GM23338 (cell line): Measurements from ENCODE around the gene CD58. TPM values are rescaled to one million over a fixed set of nuclear protein-coding genes. Genes with fewer than 3 reads are reported as not detected.

ENCODE experiments used
- ATAC-seq: fragments of 200-7000 bp; cut with Tn5 transposase; 3 replicates; pipeline ENCODE4 v1.9.1; 2020
- DNase-seq: peaks from one replicate; pipeline ENCODE4 v3.0.0-alpha.2; 2015; ENCODE audit warnings: low spot score
- H2AFZ ChIP-seq: fragments of 200-600 bp; sonication (generic); 2 replicates; pipeline ENCODE4 v1.8.0; 2016; ENCODE audit warnings: antibody characterized with exemption, mild to moderate bottlenecking, moderate library complexity
- H3F3A ChIP-seq: fragments of 200-600 bp; sonication (generic); replicated peaks from 2 replicates; pipeline ENCODE4 v1.8.0; 2017; ENCODE audit warnings: antibody characterized with exemption, mixed run types, low read depth
- H3K27ac ChIP-seq: fragments of 200-600 bp; sonication (generic); 2 replicates; pipeline ENCODE4 v1.6.1; 2016; ENCODE audit warnings: low read depth
- H3K27me3 ChIP-seq: fragments of 200-600 bp; sonication (generic); 2 replicates; pipeline ENCODE4 v1.8.0; 2016; ENCODE audit warnings: mild to moderate bottlenecking, mixed run types, moderate library complexity; ENCODE audit not compliant: insufficient read depth
- H3K36me3 ChIP-seq: fragments of 200-600 bp; sonication (generic); 2 replicates; pipeline ENCODE4 v1.8.0; 2016; ENCODE audit warnings: mild to moderate bottlenecking; ENCODE audit not compliant: insufficient read depth
- H3K4me1 ChIP-seq: fragments of 200-600 bp; sonication (generic); 2 replicates; pipeline ENCODE4 v1.8.0; 2016; ENCODE audit warnings: mild to moderate bottlenecking, moderate library complexity; ENCODE audit not compliant: insufficient read depth
- H3K4me2 ChIP-seq: fragments of 200-600 bp; sonication (generic); 2 replicates; pipeline ENCODE4 v1.7.1; 2017; ENCODE audit warnings: mixed run types
- H3K4me3 ChIP-seq: fragments of 200-600 bp; sonication (generic); 2 replicates; pipeline ENCODE4 v1.6.1; 2016; ENCODE audit warnings: mixed run types
- H3K79me2 ChIP-seq: fragments of 200-600 bp; sonication (generic); replicated peaks from 2 replicates; pipeline ENCODE4 v1.8.0; 2017; ENCODE audit warnings: mild to moderate bottlenecking; ENCODE audit not compliant: insufficient read depth
- H3K9me2 ChIP-seq: fragments of 200-600 bp; sonication (generic); 2 replicates; pipeline ENCODE4 v1.8.0; 2017; ENCODE audit not compliant: insufficient read depth
- H4K20me1 ChIP-seq: fragments of 200-600 bp; sonication (generic); replicated peaks from 2 replicates; pipeline ENCODE4 v1.8.0; 2017; ENCODE audit warnings: mild to moderate bottlenecking; ENCODE audit not compliant: insufficient read depth
- H3K27ac Mint-ChIP-seq: 2 replicates; pipeline ENCODE4 v1.8.0; 2020; ENCODE audit warnings: inconsistent platforms, mild to moderate bottlenecking, moderate library complexity, mixed read lengths
- H3K27me3 Mint-ChIP-seq: 3 replicates; pipeline ENCODE4 v1.8.0; 2022; ENCODE audit warnings: low read depth, mild to moderate bottlenecking, moderate library complexity, mixed read lengths, inconsistent platforms; ENCODE audit not compliant: insufficient read depth, poor library complexity
- H3K36me3 Mint-ChIP-seq: 3 replicates; pipeline ENCODE4 v1.8.0; 2021; ENCODE audit warnings: low read depth, mild to moderate bottlenecking, inconsistent platforms, moderate library complexity, mixed read lengths
- H3K4me1 Mint-ChIP-seq: 3 replicates; pipeline ENCODE4 v1.8.0; 2020; ENCODE audit warnings: mild to moderate bottlenecking, inconsistent platforms, mixed read lengths
- H3K4me3 Mint-ChIP-seq: 3 replicates; pipeline ENCODE4 v1.8.0; 2021; ENCODE audit warnings: moderate library complexity, mild to moderate bottlenecking, inconsistent platforms, mixed read lengths
- H3K9me3 Mint-ChIP-seq: 3 replicates; pipeline ENCODE4 v1.8.0; 2020; ENCODE audit warnings: moderate library complexity, mild to moderate bottlenecking, inconsistent platforms, mixed read lengths
- CREB1 ChIP-seq: fragments of 250-450 bp; sonication (Bioruptor Pico); IDR thresholded peaks from 2 replicates; pipeline ENCODE4 v1.5.0; 2020; ENCODE audit warnings: low read depth, mild to moderate bottlenecking, moderate library complexity
- CTCF ChIP-seq, 2 experiments: fragments of 200-600 bp in 1 of 2; sonication (generic) in 1 of 2; conservative IDR thresholded peaks; 2 replicates each; pipeline versions ENCODE4 v1.5.1 to v1.6.1; 2016 to 2017; ENCODE audit warnings: antibody characterized with exemption in 2 of 2, low read depth in 2 of 2, mild to moderate bottlenecking in 2 of 2, moderate library complexity in 1 of 2
- ETS1 ChIP-seq: IDR thresholded peaks from 2 replicates; pipeline ENCODE4 v1.6.1; 2016; ENCODE audit warnings: antibody characterized with exemption
- EZH2 ChIP-seq: fragments of 200-600 bp; sonication (generic); IDR thresholded peaks from one replicate; pipeline ENCODE4 v1.8.0; 2017; ENCODE audit warnings: antibody characterized with exemption, mild to moderate bottlenecking, low read depth; ENCODE audit not compliant: unreplicated experiment
- EZH2phosphoT487 ChIP-seq: fragments of 200-600 bp; sonication (generic); IDR thresholded peaks from one replicate; pipeline ENCODE4 v1.8.1; 2018; ENCODE audit warnings: antibody characterized with exemption; ENCODE audit not compliant: unreplicated experiment
- JUNB ChIP-seq: IDR thresholded peaks from one replicate; pipeline ENCODE4 v1.6.1; 2016; ENCODE audit warnings: antibody characterized with exemption; ENCODE audit not compliant: unreplicated experiment
- NANOG ChIP-seq: IDR thresholded peaks from 2 replicates; pipeline ENCODE4 v1.6.1; 2016; ENCODE audit warnings: antibody characterized with exemption, borderline replicate concordance
- POLR2AphosphoS5 ChIP-seq: IDR thresholded peaks from 2 replicates; pipeline ENCODE4 v1.6.1; 2016; ENCODE audit warnings: antibody characterized with exemption, low read depth
- REST ChIP-seq: IDR thresholded peaks from one replicate; pipeline ENCODE4 v1.6.1; 2018; ENCODE audit warnings: antibody characterized with exemption; ENCODE audit not compliant: unreplicated experiment
- STAT1 ChIP-seq: IDR thresholded peaks from one replicate; pipeline ENCODE4 v1.6.1; 2016; ENCODE audit warnings: antibody characterized with exemption; ENCODE audit not compliant: unreplicated experiment
- ZNF114 ChIP-seq: fragments of 250-450 bp; sonication (Bioruptor Pico); IDR thresholded peaks from 2 replicates; pipeline ENCODE4 v1.5.0; 2020; ENCODE audit warnings: mild to moderate bottlenecking, moderate library complexity
- ZNF331 ChIP-seq: fragments of 250-450 bp; sonication (Bioruptor Pico); IDR thresholded peaks from 2 replicates; pipeline ENCODE4 v1.5.0; 2020; ENCODE audit warnings: low read depth, mild to moderate bottlenecking, moderate library complexity
- ZNF462 ChIP-seq: fragments of 250-450 bp; sonication (Bioruptor Pico); IDR thresholded peaks from 2 replicates; pipeline ENCODE4 v1.5.0; 2020; ENCODE audit warnings: mild to moderate bottlenecking, moderate library complexity
- polyA plus RNA-seq: library from polyadenylated mRNA; unstranded; fragments of >200 nt; fragmentation: Nextera tagmentation; extraction: Ambion mirVana; gene quantifications from 2 replicates; pipeline ENCODE4 v1.2.1, GENCODE V29; 2016
- total RNA-seq: library from RNA; depleted of rRNA; stranded (reverse); fragments of >200 nt; shearing (Covaris generic); gene quantifications from 2 replicates; pipeline ENCODE4 v1.2.3, GENCODE V29; 2014

CD58 gene
- total and polyA plus RNA-seq, 2 experiments from 2014 or later = 9.2 to 12.5 TPM

- no peak overlapping the region for H3K27ac ChIP-seq
- no peak overlapping the region for H3K4me3 Mint-ChIP-seq
- TF ChIP-seq EZH2phosphoT487 (no peak), EZH2 (no peak), NANOG (no peak), ZNF114 (CRISPR knock-in tag) (no peak), REST (no peak), CREB1 (CRISPR knock-in tag) (no peak), JUNB (no peak), ZNF462 (CRISPR knock-in tag) (no peak), CTCF (conservative IDR thresholded peaks at IDR 0.05; ENCODE audit: low read depth in 2 of 2) (no peak), ETS1 (no peak), POLR2AphosphoS5 (no peak), STAT1 (no peak), ZNF331 (CRISPR knock-in tag) (no peak)
- no peaks in the 10 kb centered on the region for H3K79me2 ChIP-seq
- peaks cover 3% of the 10 kb centered on the region; the same call in 1 of the 3 replicates for H3K36me3 Mint-ChIP-seq
- H4K20me1 ChIP-seq = no peaks in the 10 kb centered on the region
- H3F3A ChIP-seq = no peaks in the 10 kb centered on the region
- no peak overlapping the region for H3K27ac Mint-ChIP-seq
- no peak overlapping the region for H3K4me3 ChIP-seq
- no peaks in the 10 kb centered on the region for H3K9me2 ChIP-seq
- H2AFZ ChIP-seq = no peak overlapping the region
- H3K36me3 ChIP-seq = no peaks in the 10 kb centered on the region
- DNase-seq (no peak), ATAC-seq (no peak)
- no peaks in the 10 kb centered on the region for H3K27me3 ChIP-seq
- H3K4me2 ChIP-seq = no peak overlapping the region
- no peaks in the 10 kb centered on the region for H3K27me3 Mint-ChIP-seq
- H3K4me1 Mint-ChIP-seq = peaks cover 2% of the 10 kb centered on the region; the same call in 1 of the 3 replicates
- H3K9me3 Mint-ChIP-seq = peaks cover 4% of the 10 kb centered on the region; the same call in 2 of the 3 replicates
- H3K4me1 ChIP-seq = no peaks in the 10 kb centered on the region
Observed at GRCh38 chr1:116506132-116507004, 64.5 kb downstream of the CD58 start.
